IMR-90 (cell line): ENCODE data around the gene PIK3CG. TPM values are rescaled to one million over a fixed set of nuclear protein-coding genes. Genes with fewer than 3 reads are reported as not detected.

Experiments
- ATAC-seq: fragments of 200-7000 bp; cut with Tn5 transposase; 2 replicates; pipeline ENCODE4 v1.9.1; 2020; ENCODE audit warnings: low read depth, mild to moderate bottlenecking, moderate library complexity
- BruUV-seq: library from RNA; stranded (reverse); fragments of 400-500 nt; replicated peaks from 2 replicates; lab custom pipeline; 2021; lab: Mats Ljungman, UMichigan
- CTCF ChIA-PET: fragments of 300-600 bp; formaldehyde crosslinking; extraction: SDS; loops from one replicate; lab custom pipeline; 2021; ENCODE audit warnings: antibody characterized with exemption; lab: Yijun Ruan, JAX
- POLR2A ChIA-PET: fragments of 300-600 bp; sonication (Branson Sonifier 250); formaldehyde crosslinking; loops from one replicate; lab custom pipeline; 2022; ENCODE audit warnings: antibody characterized with exemption; ENCODE audit not compliant: unreplicated experiment; lab: Charles Lee
- DNase-seq: peaks from one replicate; pipeline ENCODE4 v3.0.0; 2013
- H2AFZ ChIP-seq: replicated peaks from 2 replicates; pipeline ENCODE3; 2013; ENCODE audit warnings: low read length, mild to moderate bottlenecking; ENCODE audit not compliant: poor library complexity
- H2AK5ac ChIP-seq: 2 replicates; pipeline ENCODE4 v1.6.1; 2013; ENCODE audit warnings: low read depth, low read length, inconsistent platforms
- H2AK9ac ChIP-seq: replicated peaks from 2 replicates; pipeline ENCODE3; 2013; ENCODE audit warnings: mild to moderate bottlenecking, low read depth, low read length, moderate library complexity; ENCODE audit not compliant: poor library complexity
- H2BK120ac ChIP-seq: 2 replicates; pipeline ENCODE4 v1.6.1; 2013; ENCODE audit warnings: low read depth, low read length, inconsistent platforms
- H2BK15ac ChIP-seq: 3 replicates; pipeline ENCODE4 v1.6.1; 2013; ENCODE audit warnings: low read depth, low read length, inconsistent platforms
- H2BK20ac ChIP-seq: 2 replicates; pipeline ENCODE4 v1.6.1; 2013; ENCODE audit warnings: low read depth, mild to moderate bottlenecking, inconsistent platforms, low read length, moderate library complexity
- H2BK5ac ChIP-seq: 2 replicates; pipeline ENCODE4 v1.6.1; 2013; ENCODE audit warnings: mild to moderate bottlenecking, low read depth, low read length, inconsistent platforms; ENCODE audit not compliant: poor library complexity, severe bottlenecking
- H3K14ac ChIP-seq: replicated peaks from 2 replicates; pipeline ENCODE4 v1.6.1; 2013; ENCODE audit warnings: low read depth, low read length, inconsistent platforms
- H3K18ac ChIP-seq: 2 replicates; pipeline ENCODE4 v1.6.1; 2013; ENCODE audit warnings: low read depth, low read length, control low read depth
- H3K23ac ChIP-seq: 2 replicates; pipeline ENCODE4 v1.6.1; 2013; ENCODE audit warnings: low read depth, low read length, inconsistent platforms
- H3K27ac ChIP-seq: 2 replicates; pipeline ENCODE4 v1.5.1; 2013; ENCODE audit warnings: mild to moderate bottlenecking, control low read depth, low read length; ENCODE audit not compliant: insufficient read depth
- H3K27me3 ChIP-seq: 2 replicates; pipeline ENCODE4 v1.6.1; 2013; ENCODE audit warnings: low read length; ENCODE audit not compliant: control insufficient read depth, insufficient read depth
- H3K36me3 ChIP-seq: 2 replicates; pipeline ENCODE4 v1.6.1; 2013; ENCODE audit warnings: low read length, mixed read lengths; ENCODE audit not compliant: control insufficient read depth, insufficient read depth
- H3K4ac ChIP-seq: 2 replicates; pipeline ENCODE4 v1.6.1; 2013; ENCODE audit warnings: low read depth, low read length, inconsistent platforms
- H3K4me1 ChIP-seq: 2 replicates; pipeline ENCODE4 v1.6.1; 2013; ENCODE audit warnings: low read length, mixed read lengths; ENCODE audit not compliant: control insufficient read depth, insufficient read depth
- H3K4me2 ChIP-seq: 2 replicates; pipeline ENCODE4 v1.6.1; 2013; ENCODE audit warnings: low read depth, mild to moderate bottlenecking, control low read depth, low read length, moderate library complexity
- H3K4me3 ChIP-seq: 2 replicates; pipeline ENCODE4 v1.5.1; 2013; ENCODE audit warnings: low read depth, mild to moderate bottlenecking, control low read depth, low read length, moderate library complexity; ENCODE audit not compliant: insufficient read depth
- H3K56ac ChIP-seq: 2 replicates; pipeline ENCODE4 v1.6.1; 2013; ENCODE audit warnings: low read length, inconsistent platforms; ENCODE audit not compliant: insufficient read depth; ENCODE audit errors: extremely low read depth
- H3K79me1 ChIP-seq, 2 experiments: 2 replicates each; pipeline ENCODE4 v1.6.1; 2013; ENCODE audit warnings: low read length in 2 of 2, inconsistent platforms in 1 of 2, low read depth in 1 of 2
- H3K9ac ChIP-seq: 2 replicates; pipeline ENCODE4 v1.6.1; 2013; ENCODE audit warnings: low read depth, low read length, control low read depth
- H3K9me1 ChIP-seq: 2 replicates; pipeline ENCODE4 v1.6.1; 2013; ENCODE audit warnings: low read length, inconsistent platforms; ENCODE audit not compliant: insufficient read depth
- H3K9me3 ChIP-seq: 2 replicates; pipeline ENCODE4 v1.6.1; 2013; ENCODE audit warnings: low read length; ENCODE audit not compliant: control insufficient read depth, insufficient read depth
- H4K20me1 ChIP-seq: 2 replicates; pipeline ENCODE4 v1.6.1; 2013; ENCODE audit warnings: low read length, inconsistent platforms; ENCODE audit not compliant: insufficient read depth
- H4K5ac ChIP-seq: 2 replicates; pipeline ENCODE4 v1.6.1; 2013; ENCODE audit warnings: mild to moderate bottlenecking, low read depth, low read length, control low read depth
- H4K8ac ChIP-seq, 2 experiments: 2 replicates each; pipeline ENCODE4 v1.6.1; 2013; ENCODE audit warnings: low read depth in 2 of 2, low read length in 2 of 2, control low read depth in 1 of 2, inconsistent platforms in 1 of 2
- H4K91ac ChIP-seq: 2 replicates; pipeline ENCODE4 v1.6.1; 2013; ENCODE audit warnings: low read depth, low read length, inconsistent platforms; ENCODE audit not compliant: insufficient read depth
- BHLHE40 ChIP-seq: fragments of 150-350 bp; IDR thresholded peaks from 2 replicates; pipeline ENCODE4 v1.6.1; 2016; ENCODE audit warnings: mild to moderate bottlenecking, low read depth, low read length
- CHD1 ChIP-seq: IDR thresholded peaks from 2 replicates; pipeline ENCODE4 v1.6.1; 2012; ENCODE audit warnings: low read depth, low read length, improper control_type of control experiment
- CTCF ChIP-seq: conservative IDR thresholded peaks from 2 replicates; pipeline ENCODE4 v1.5.1; 2012; ENCODE audit warnings: mild to moderate bottlenecking, low read depth, low read length, improper control_type of control experiment
- FOS ChIP-seq: fragments of 150-350 bp; IDR thresholded peaks from 2 replicates; pipeline ENCODE4 v1.6.1; 2016; ENCODE audit warnings: low read depth, low read length
- MAFK ChIP-seq: IDR thresholded peaks from 2 replicates; pipeline ENCODE4 v1.6.1; 2012; ENCODE audit warnings: low read depth, low read length, improper control_type of control experiment
- MXI1 ChIP-seq: IDR thresholded peaks from 2 replicates; pipeline ENCODE4 v1.6.1; 2012; ENCODE audit warnings: low read depth, mild to moderate bottlenecking, low read length, moderate library complexity, borderline replicate concordance
- NFE2L2 ChIP-seq: fragments of 150-350 bp; IDR thresholded peaks from 2 replicates; pipeline ENCODE4 v1.6.1; 2016; ENCODE audit warnings: low read depth, mild to moderate bottlenecking, low read length
- POLR2A ChIP-seq: IDR thresholded peaks from 2 replicates; pipeline ENCODE4 v1.6.1; 2012; ENCODE audit warnings: mild to moderate bottlenecking, low read depth, low read length
- RAD21 ChIP-seq: IDR thresholded peaks from 2 replicates; pipeline ENCODE4 v1.6.1; 2012; ENCODE audit warnings: low read length, improper control_type of control experiment
- RCOR1 ChIP-seq: IDR thresholded peaks from 2 replicates; pipeline ENCODE4 v1.6.1; 2012; ENCODE audit warnings: mild to moderate bottlenecking, low read length, improper control_type of control experiment; ENCODE audit not compliant: insufficient replicate concordance
- RFX5 ChIP-seq: IDR thresholded peaks from 2 replicates; pipeline ENCODE4 v1.8.0; 2012; ENCODE audit warnings: low read depth, mild to moderate bottlenecking, low read length, moderate library complexity
- USF2 ChIP-seq: fragments of 150-350 bp; IDR thresholded peaks from 2 replicates; pipeline ENCODE4 v1.6.1; 2017; ENCODE audit warnings: mild to moderate bottlenecking, antibody characterized with exemption, low read length, low read depth
- dilution Hi-C: fragments of 300-500 bp; cut with HindIII; formaldehyde crosslinking; loops from one replicate; pipeline ENCODE4 v1.14.3; 2018; ENCODE audit warnings: low sequenced_read_pairs; ENCODE audit not compliant: unreplicated experiment
- in situ Hi-C: fragments of 300-500 bp; cut with MboI; formaldehyde crosslinking; loops from 3 replicates; pipeline ENCODE4 v1.14.3; 2019; ENCODE audit warnings: low sequenced_read_pairs, inconsistent platforms, mixed read lengths
- intact Hi-C: fragments of 100-400 bp; cut with micrococcal nuclease; formaldehyde crosslinking; loops from 2 replicates; pipeline ENCODE4 v1.10.0; 2022
- polyA plus RNA-seq, 3 experiments: library from polyadenylated mRNA; depleted of rRNA; stranded (reverse); fragments of >200 nt; gene quantifications; 2 replicates each; pipeline ENCODE4 v1.2.3, GENCODE V29; 2012; ENCODE audit warnings: low replicate concordance in 1 of 3
- total RNA-seq: library from RNA; depleted of rRNA; stranded (reverse); fragments of >200 nt; gene quantifications from 2 replicates; pipeline ENCODE4 v1.2.3, GENCODE V29; 2012

PIK3CG gene
- total and polyA plus RNA-seq, 2 of the 4 experiments (the other 2 are of a cell fraction) = under 0.01 TPM; not detected in 1

- POLR2A ChIA-PET = no interaction called here
- H2BK15ac ChIP-seq = no peak overlapping the region
- no peak overlapping the region for H3K23ac ChIP-seq
- no peak overlapping the region for H2BK5ac ChIP-seq
- DNase-seq (peak; percentile 2), ATAC-seq (no peak)
- dilution Hi-C loops = no loop called here
- intact Hi-C loops = no loop called here
- no peak overlapping the region for H4K5ac ChIP-seq
- H4K8ac ChIP-seq = no peak overlapping the region
- no peak overlapping the region for H2BK20ac ChIP-seq
- no peak for TF ChIP-seq POLR2A
- TF ChIP-seq BHLHE40 = no peak
- TF ChIP-seq CHD1 = no peak
- TF ChIP-seq NFE2L2 = no peak
- no peak for TF ChIP-seq CTCF
- TF ChIP-seq RCOR1 = no peak
- no peak for TF ChIP-seq RAD21
- no peak for TF ChIP-seq FOS
- TF ChIP-seq RFX5 = no peak
- TF ChIP-seq MAFK = no peak
- no peak for TF ChIP-seq USF2
- TF ChIP-seq MXI1 = no peak
- no peak overlapping the region for H2BK120ac ChIP-seq
- H4K20me1 ChIP-seq = no peaks in the 10 kb centered on the region
- no peak overlapping the region for H3K4me3 ChIP-seq
- H3K4me1 ChIP-seq = no peaks in the 10 kb centered on the region
- no peaks in the 10 kb centered on the region for H3K27me3 ChIP-seq
- no peaks in the 10 kb centered on the region for H3K36me3 ChIP-seq
- no TSS peak for BruUV-seq
- H3K27ac ChIP-seq = no peak overlapping the region
- no peak overlapping the region for H2AK5ac ChIP-seq
- H2AFZ ChIP-seq = no peak overlapping the region
- CTCF ChIA-PET = no interaction called here
- no peak overlapping the region for H3K18ac ChIP-seq
- no peak overlapping the region for H3K9ac ChIP-seq
- no peak overlapping the region for H3K14ac ChIP-seq
- no peak overlapping the region for H4K91ac ChIP-seq
- no peak overlapping the region for H2AK9ac ChIP-seq
- no peaks in the 10 kb centered on the region for H3K9me1 ChIP-seq
- no peak overlapping the region for H3K4ac ChIP-seq
- no peaks in the 10 kb centered on the region for H3K9me3 ChIP-seq
- H3K79me1 ChIP-seq = no peaks in the 10 kb centered on the region
- H3K56ac ChIP-seq = no peak overlapping the region
- no peak overlapping the region for H3K4me2 ChIP-seq
- in situ Hi-C loops = no loop called here
Measured at GRCh38 chr7:106819546-106819945, 45.5 kb upstream of the PIK3CG start.
